Measurements from ENCODE around the gene IL4I1. TPM values are rescaled to one million over a fixed set of nuclear protein-coding genes. Genes with fewer than 3 reads are reported as not detected.

IL4I1 gene
- total RNA-seq, 1 experiment from 2014 or later: 1.3 TPM

DNA sequence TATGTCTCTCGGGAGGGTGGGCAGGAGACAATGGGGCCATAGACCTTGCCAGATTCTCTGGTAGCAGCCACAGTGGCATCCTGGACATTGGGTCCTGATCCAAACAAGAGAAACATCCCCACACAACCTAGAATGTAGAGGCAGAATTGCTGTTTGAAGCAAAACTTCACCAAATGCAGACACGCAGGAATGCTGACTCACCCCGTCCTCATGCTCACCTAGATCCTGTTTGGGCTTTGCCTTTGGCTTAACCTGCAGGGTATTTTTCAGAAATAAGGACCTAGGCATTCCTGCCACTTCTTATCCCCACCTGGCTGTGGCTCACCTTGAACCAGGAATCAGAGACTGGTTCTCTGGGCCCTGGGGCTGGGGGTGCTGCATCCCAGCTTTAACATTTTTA, 11.9 kb downstream of the IL4I1 start:
- peaks cover 8% of the 10 kb centered on the region for H3K9me3 ChIP-seq (ENCODE audit: low read depth, low read length, poor library complexity, severe bottlenecking)
- intact Hi-C loops (cut with micrococcal nuclease; ENCODE audit: unreplicated experiment): no loop called here
- ChIA-PET POLR2A (ENCODE audit: low non-redundant PET) (interaction anchor here (0.5 kb wide), 1 partner anchor 40 kb away, joined by 3 read pairs; no protein-coding TSS in a partner anchor), CTCF (interaction anchor here (0.6 kb wide), 1 partner anchor 13 kb away, joined by 6 read pairs; no protein-coding TSS in a partner anchor)
- H3K4me1 ChIP-seq (ENCODE audit: insufficient read depth, low read length, poor library complexity, severe bottlenecking): no peaks in the 10 kb centered on the region
- no peak for DNase-seq (ENCODE audit: low spot score)
- H3K4me3 ChIP-seq (ENCODE audit: low read depth, low read length, poor library complexity, severe bottlenecking): no peak overlapping the region
- no peak overlapping the region for H3K27ac ChIP-seq (ENCODE audit: low read depth, low read length, poor library complexity, severe bottlenecking)
- TF ChIP-seq, protein P1, sequence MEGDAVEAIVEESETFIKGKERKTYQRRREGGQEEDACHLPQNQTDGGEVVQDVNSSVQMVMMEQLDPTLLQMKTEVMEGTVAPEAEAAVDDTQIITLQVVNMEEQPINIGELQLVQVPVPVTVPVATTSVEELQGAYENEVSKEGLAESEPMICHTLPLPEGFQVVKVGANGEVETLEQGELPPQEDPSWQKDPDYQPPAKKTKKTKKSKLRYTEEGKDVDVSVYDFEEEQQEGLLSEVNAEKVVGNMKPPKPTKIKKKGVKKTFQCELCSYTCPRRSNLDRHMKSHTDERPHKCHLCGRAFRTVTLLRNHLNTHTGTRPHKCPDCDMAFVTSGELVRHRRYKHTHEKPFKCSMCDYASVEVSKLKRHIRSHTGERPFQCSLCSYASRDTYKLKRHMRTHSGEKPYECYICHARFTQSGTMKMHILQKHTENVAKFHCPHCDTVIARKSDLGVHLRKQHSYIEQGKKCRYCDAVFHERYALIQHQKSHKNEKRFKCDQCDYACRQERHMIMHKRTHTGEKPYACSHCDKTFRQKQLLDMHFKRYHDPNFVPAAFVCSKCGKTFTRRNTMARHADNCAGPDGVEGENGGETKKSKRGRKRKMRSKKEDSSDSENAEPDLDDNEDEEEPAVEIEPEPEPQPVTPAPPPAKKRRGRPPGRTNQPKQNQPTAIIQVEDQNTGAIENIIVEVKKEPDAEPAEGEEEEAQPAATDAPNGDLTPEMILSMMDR (conservative IDR thresholded peaks at IDR 0.05; ENCODE audit: low read depth, low read length): no peak
- TF ChIP-seq EZH2 (IDR thresholded peaks at IDR 0.05; ENCODE audit: borderline replicate concordance, low read depth, low read length, poor library complexity, severe bottlenecking): no peak
- peaks cover 48% of the 10 kb centered on the region for H3K36me3 ChIP-seq (ENCODE audit: insufficient read depth, low read length, poor library complexity, severe bottlenecking)
- H3K27me3 ChIP-seq (replicated peaks; ENCODE audit: insufficient read depth, low read depth, low read length, poor library complexity): no peaks in the 10 kb centered on the region
- no TSS peak for BruUV-seq (replicated peaks)

DNA sequence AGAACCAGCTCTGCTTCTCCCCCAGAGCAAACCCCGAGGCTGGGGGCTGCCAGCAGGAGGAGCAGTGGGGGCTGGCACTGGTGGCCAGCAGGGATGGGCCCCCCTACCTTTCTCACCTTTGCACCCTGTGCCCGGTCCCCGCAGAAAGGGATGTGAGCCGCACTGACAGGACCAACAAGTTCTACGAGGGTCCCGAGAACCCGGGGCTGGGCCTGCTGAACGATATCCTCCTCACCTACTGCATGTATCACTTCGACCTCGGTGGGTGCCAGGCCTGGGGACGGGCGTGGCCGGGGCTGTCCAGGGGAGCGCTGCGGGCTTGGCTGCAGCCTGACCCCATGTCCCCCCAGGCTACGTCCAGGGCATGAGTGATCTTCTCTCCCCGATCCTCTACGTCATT, 12.6 kb downstream of the IL4I1 start:
- no TSS peak for BruUV-seq (replicated peaks)
- TF ChIP-seq, protein P1 (conservative IDR thresholded peaks at IDR 0.05; ENCODE audit: low read depth, low read length): no peak
- DNase-seq (ENCODE audit: low spot score): no peak
- Histone ChIP-seq H3K4me3 (ENCODE audit: low read depth, low read length, poor library complexity, severe bottlenecking) (no peak overlapping the region), H3K36me3 (ENCODE audit: insufficient read depth, low read length, poor library complexity, severe bottlenecking) (peaks cover 51% of the 10 kb centered on the region), H3K27ac (ENCODE audit: low read depth, low read length, poor library complexity, severe bottlenecking) (no peak overlapping the region), H3K27me3 (replicated peaks; ENCODE audit: insufficient read depth, low read depth, low read length, poor library complexity) (no peaks in the 10 kb centered on the region), H3K4me1 (ENCODE audit: insufficient read depth, low read length, poor library complexity, severe bottlenecking) (peaks cover under 1% of the 10 kb centered on the region), H3K9me3 (ENCODE audit: low read depth, low read length, poor library complexity, severe bottlenecking) (peaks cover 8% of the 10 kb centered on the region)
- ChIA-PET CTCF (no interaction called here), POLR2A (ENCODE audit: low non-redundant PET) (no interaction called here)
- intact Hi-C loops (cut with micrococcal nuclease; ENCODE audit: unreplicated experiment): no loop called here

DNA sequence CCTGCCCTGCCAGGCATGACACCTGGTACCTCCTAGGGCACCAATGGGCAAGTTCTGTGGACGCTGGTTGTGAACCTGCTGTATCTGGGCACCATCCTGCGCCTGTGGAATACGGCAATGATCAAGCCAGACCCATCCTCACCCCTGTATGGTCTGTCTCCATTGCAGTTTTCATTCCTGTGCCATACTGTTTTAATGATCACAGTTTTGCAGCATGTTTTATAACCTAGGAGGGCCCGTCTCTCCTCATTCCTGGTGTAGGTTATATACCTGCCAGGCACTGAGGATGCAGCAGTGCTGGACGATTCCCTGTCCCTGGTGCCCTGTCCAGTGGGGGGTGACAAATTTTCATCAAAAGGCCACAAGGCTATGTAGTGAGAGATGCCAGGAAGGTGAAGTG, 13.6 kb downstream of the IL4I1 start:
- ChIA-PET POLR2A (ENCODE audit: low non-redundant PET) (no interaction called here), CTCF (no interaction called here)
- no peaks in the 10 kb centered on the region for H3K27me3 ChIP-seq (replicated peaks; ENCODE audit: insufficient read depth, low read depth, low read length, poor library complexity)
- H3K36me3 ChIP-seq (ENCODE audit: insufficient read depth, low read length, poor library complexity, severe bottlenecking): peaks cover 51% of the 10 kb centered on the region
- BruUV-seq (replicated peaks): no TSS peak
- intact Hi-C loops (cut with micrococcal nuclease; ENCODE audit: unreplicated experiment): no loop called here
- H3K27ac ChIP-seq (ENCODE audit: low read depth, low read length, poor library complexity, severe bottlenecking): no peak overlapping the region
- H3K4me3 ChIP-seq (ENCODE audit: low read depth, low read length, poor library complexity, severe bottlenecking): no peak overlapping the region
- no peak for TF ChIP-seq EZH2 (IDR thresholded peaks at IDR 0.05; ENCODE audit: borderline replicate concordance, low read depth, low read length, poor library complexity, severe bottlenecking)
- TF ChIP-seq, protein P1 (conservative IDR thresholded peaks at IDR 0.05; ENCODE audit: low read depth, low read length): no peak
- DNase-seq (ENCODE audit: low spot score): no peak
- peaks cover 8% of the 10 kb centered on the region for H3K9me3 ChIP-seq (ENCODE audit: low read depth, low read length, poor library complexity, severe bottlenecking)
- H3K4me1 ChIP-seq (ENCODE audit: insufficient read depth, low read length, poor library complexity, severe bottlenecking): peaks cover 10% of the 10 kb centered on the region

Measured in A673 (cell line).